IMR-90 (cell line): ENCODE measurements around the gene TRIM25. TPM values are rescaled to one million over a fixed set of nuclear protein-coding genes. Genes with fewer than 3 reads are reported as not detected.

Experiments
- ATAC-seq: fragments of 200-7000 bp; cut with Tn5 transposase; 2 replicates; pipeline ENCODE4 v1.9.1; 2020; ENCODE audit warnings: low read depth, mild to moderate bottlenecking, moderate library complexity
- BruUV-seq: library from RNA; stranded (reverse); fragments of 400-500 nt; replicated peaks from 2 replicates; lab custom pipeline; 2021; lab: Mats Ljungman, UMichigan
- CTCF ChIA-PET: fragments of 300-600 bp; formaldehyde crosslinking; extraction: SDS; loops from one replicate; lab custom pipeline; 2021; ENCODE audit warnings: antibody characterized with exemption; lab: Yijun Ruan, JAX
- POLR2A ChIA-PET: fragments of 300-600 bp; sonication (Branson Sonifier 250); formaldehyde crosslinking; loops from one replicate; lab custom pipeline; 2022; ENCODE audit warnings: antibody characterized with exemption; ENCODE audit not compliant: unreplicated experiment; lab: Charles Lee
- DNase-seq: peaks from one replicate; pipeline ENCODE4 v3.0.0; 2013
- H2AFZ ChIP-seq: replicated peaks from 2 replicates; pipeline ENCODE3; 2013; ENCODE audit warnings: low read length, mild to moderate bottlenecking; ENCODE audit not compliant: poor library complexity
- H2AK5ac ChIP-seq: 2 replicates; pipeline ENCODE4 v1.6.1; 2013; ENCODE audit warnings: low read depth, low read length, inconsistent platforms
- H2AK9ac ChIP-seq: replicated peaks from 2 replicates; pipeline ENCODE3; 2013; ENCODE audit warnings: mild to moderate bottlenecking, low read depth, low read length, moderate library complexity; ENCODE audit not compliant: poor library complexity
- H2BK120ac ChIP-seq: 2 replicates; pipeline ENCODE4 v1.6.1; 2013; ENCODE audit warnings: low read depth, low read length, inconsistent platforms
- H2BK15ac ChIP-seq: 3 replicates; pipeline ENCODE4 v1.6.1; 2013; ENCODE audit warnings: low read depth, low read length, inconsistent platforms
- H2BK20ac ChIP-seq: 2 replicates; pipeline ENCODE4 v1.6.1; 2013; ENCODE audit warnings: low read depth, mild to moderate bottlenecking, inconsistent platforms, low read length, moderate library complexity
- H2BK5ac ChIP-seq: 2 replicates; pipeline ENCODE4 v1.6.1; 2013; ENCODE audit warnings: mild to moderate bottlenecking, low read depth, low read length, inconsistent platforms; ENCODE audit not compliant: poor library complexity, severe bottlenecking
- H3K14ac ChIP-seq: replicated peaks from 2 replicates; pipeline ENCODE4 v1.6.1; 2013; ENCODE audit warnings: low read depth, low read length, inconsistent platforms
- H3K18ac ChIP-seq: 2 replicates; pipeline ENCODE4 v1.6.1; 2013; ENCODE audit warnings: low read depth, low read length, control low read depth
- H3K23ac ChIP-seq: 2 replicates; pipeline ENCODE4 v1.6.1; 2013; ENCODE audit warnings: low read depth, low read length, inconsistent platforms
- H3K27ac ChIP-seq: 2 replicates; pipeline ENCODE4 v1.5.1; 2013; ENCODE audit warnings: mild to moderate bottlenecking, control low read depth, low read length; ENCODE audit not compliant: insufficient read depth
- H3K27me3 ChIP-seq: 2 replicates; pipeline ENCODE4 v1.6.1; 2013; ENCODE audit warnings: low read length; ENCODE audit not compliant: control insufficient read depth, insufficient read depth
- H3K36me3 ChIP-seq: 2 replicates; pipeline ENCODE4 v1.6.1; 2013; ENCODE audit warnings: low read length, mixed read lengths; ENCODE audit not compliant: control insufficient read depth, insufficient read depth
- H3K4ac ChIP-seq: 2 replicates; pipeline ENCODE4 v1.6.1; 2013; ENCODE audit warnings: low read depth, low read length, inconsistent platforms
- H3K4me1 ChIP-seq: 2 replicates; pipeline ENCODE4 v1.6.1; 2013; ENCODE audit warnings: low read length, mixed read lengths; ENCODE audit not compliant: control insufficient read depth, insufficient read depth
- H3K4me2 ChIP-seq: 2 replicates; pipeline ENCODE4 v1.6.1; 2013; ENCODE audit warnings: low read depth, mild to moderate bottlenecking, control low read depth, low read length, moderate library complexity
- H3K4me3 ChIP-seq: 2 replicates; pipeline ENCODE4 v1.5.1; 2013; ENCODE audit warnings: low read depth, mild to moderate bottlenecking, control low read depth, low read length, moderate library complexity; ENCODE audit not compliant: insufficient read depth
- H3K56ac ChIP-seq: 2 replicates; pipeline ENCODE4 v1.6.1; 2013; ENCODE audit warnings: low read length, inconsistent platforms; ENCODE audit not compliant: insufficient read depth; ENCODE audit errors: extremely low read depth
- H3K79me1 ChIP-seq, 2 experiments: 2 replicates each; pipeline ENCODE4 v1.6.1; 2013; ENCODE audit warnings: low read length in 2 of 2, inconsistent platforms in 1 of 2, low read depth in 1 of 2
- H3K9ac ChIP-seq: 2 replicates; pipeline ENCODE4 v1.6.1; 2013; ENCODE audit warnings: low read depth, low read length, control low read depth
- H3K9me1 ChIP-seq: 2 replicates; pipeline ENCODE4 v1.6.1; 2013; ENCODE audit warnings: low read length, inconsistent platforms; ENCODE audit not compliant: insufficient read depth
- H3K9me3 ChIP-seq: 2 replicates; pipeline ENCODE4 v1.6.1; 2013; ENCODE audit warnings: low read length; ENCODE audit not compliant: control insufficient read depth, insufficient read depth
- H4K20me1 ChIP-seq: 2 replicates; pipeline ENCODE4 v1.6.1; 2013; ENCODE audit warnings: low read length, inconsistent platforms; ENCODE audit not compliant: insufficient read depth
- H4K5ac ChIP-seq: 2 replicates; pipeline ENCODE4 v1.6.1; 2013; ENCODE audit warnings: mild to moderate bottlenecking, low read depth, low read length, control low read depth
- H4K8ac ChIP-seq, 2 experiments: 2 replicates each; pipeline ENCODE4 v1.6.1; 2013; ENCODE audit warnings: low read depth in 2 of 2, low read length in 2 of 2, control low read depth in 1 of 2, inconsistent platforms in 1 of 2
- H4K91ac ChIP-seq: 2 replicates; pipeline ENCODE4 v1.6.1; 2013; ENCODE audit warnings: low read depth, low read length, inconsistent platforms; ENCODE audit not compliant: insufficient read depth
- BHLHE40 ChIP-seq: fragments of 150-350 bp; IDR thresholded peaks from 2 replicates; pipeline ENCODE4 v1.6.1; 2016; ENCODE audit warnings: mild to moderate bottlenecking, low read depth, low read length
- CEBPB ChIP-seq: IDR thresholded peaks from 2 replicates; pipeline ENCODE4 v1.6.1; 2012; ENCODE audit warnings: low read depth, low read length, improper control_type of control experiment
- MAFK ChIP-seq: IDR thresholded peaks from 2 replicates; pipeline ENCODE4 v1.6.1; 2012; ENCODE audit warnings: low read depth, low read length, improper control_type of control experiment
- MXI1 ChIP-seq: IDR thresholded peaks from 2 replicates; pipeline ENCODE4 v1.6.1; 2012; ENCODE audit warnings: low read depth, mild to moderate bottlenecking, low read length, moderate library complexity, borderline replicate concordance
- NFE2L2 ChIP-seq: fragments of 150-350 bp; IDR thresholded peaks from 2 replicates; pipeline ENCODE4 v1.6.1; 2016; ENCODE audit warnings: low read depth, mild to moderate bottlenecking, low read length
- RAD21 ChIP-seq: IDR thresholded peaks from 2 replicates; pipeline ENCODE4 v1.6.1; 2012; ENCODE audit warnings: low read length, improper control_type of control experiment
- WGBS, 2 experiments: methylation state at CpG; one replicate each; pipeline versions ENCODE4 v1.1.5 to v1.1.7; 2013; ENCODE audit warnings: missing lambda C conversion rate in 2 of 2; ENCODE audit not compliant: insufficient read length in 1 of 2; ENCODE audit errors: extremely low coverage in 2 of 2; 5-methylcytosine and 5-hydroxymethylcytosine counted together
- dilution Hi-C: fragments of 300-500 bp; cut with HindIII; formaldehyde crosslinking; loops from one replicate; pipeline ENCODE4 v1.14.3; 2018; ENCODE audit warnings: low sequenced_read_pairs; ENCODE audit not compliant: unreplicated experiment
- in situ Hi-C: fragments of 300-500 bp; cut with MboI; formaldehyde crosslinking; loops from 3 replicates; pipeline ENCODE4 v1.14.3; 2019; ENCODE audit warnings: low sequenced_read_pairs, inconsistent platforms, mixed read lengths
- intact Hi-C: fragments of 100-400 bp; cut with micrococcal nuclease; formaldehyde crosslinking; loops from 2 replicates; pipeline ENCODE4 v1.10.0; 2022
- polyA plus RNA-seq, 3 experiments: library from polyadenylated mRNA; depleted of rRNA; stranded (reverse); fragments of >200 nt; gene quantifications; 2 replicates each; pipeline ENCODE4 v1.2.3, GENCODE V29; 2012; ENCODE audit warnings: low replicate concordance in 1 of 3
- total RNA-seq: library from RNA; depleted of rRNA; stranded (reverse); fragments of >200 nt; gene quantifications from 2 replicates; pipeline ENCODE4 v1.2.3, GENCODE V29; 2012
- TF ChIP-seq, protein P1 (sequence below): fragments of 150-350 bp; IDR thresholded peaks from 2 replicates; pipeline ENCODE4 v1.6.1; 2016; ENCODE audit warnings: low read depth, mild to moderate bottlenecking, low read length, moderate library complexity, borderline replicate concordance
- TF ChIP-seq, protein P2 (sequence below): fragments of 150-350 bp; IDR thresholded peaks from 2 replicates; pipeline ENCODE4 v1.6.1; 2017; ENCODE audit warnings: mild to moderate bottlenecking, antibody characterized with exemption, low read length, low read depth
- TF ChIP-seq, protein P3 (sequence below): conservative IDR thresholded peaks from 2 replicates; pipeline ENCODE4 v1.5.1; 2012; ENCODE audit warnings: mild to moderate bottlenecking, low read depth, low read length, improper control_type of control experiment

TRIM25 gene
- total and polyA plus RNA-seq, 2 of the 4 experiments (the other 2 are of a cell fraction) = 25.5 to 27.5 TPM

DNA sequence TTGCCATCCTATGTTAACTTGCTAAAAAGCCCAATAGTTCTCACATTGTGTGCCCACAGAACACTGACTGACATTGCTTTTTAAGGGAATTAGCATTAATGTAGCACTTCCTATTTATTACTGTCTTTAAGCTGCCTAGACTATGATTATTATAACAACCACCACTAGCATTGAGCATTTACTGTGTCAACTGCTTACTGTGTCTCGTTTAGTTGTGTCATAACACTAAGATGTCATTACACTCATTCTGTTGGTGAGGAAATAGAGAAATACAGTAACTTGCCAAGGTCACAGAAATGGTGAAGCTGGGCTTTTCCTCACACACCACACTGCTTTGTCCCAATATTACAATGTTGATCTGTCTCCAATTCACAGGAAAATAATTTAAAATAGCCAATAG lies 30.2 kb downstream of the TRIM25 start:
- in situ Hi-C loops = no loop called here
- no TSS peak for BruUV-seq
- TF ChIP-seq MXI1 (no peak), CEBPB (no peak), RAD21 (no peak), BHLHE40 (no peak), NFE2L2 (no peak), MAFK (no peak)
- TF ChIP-seq, protein P1, sequence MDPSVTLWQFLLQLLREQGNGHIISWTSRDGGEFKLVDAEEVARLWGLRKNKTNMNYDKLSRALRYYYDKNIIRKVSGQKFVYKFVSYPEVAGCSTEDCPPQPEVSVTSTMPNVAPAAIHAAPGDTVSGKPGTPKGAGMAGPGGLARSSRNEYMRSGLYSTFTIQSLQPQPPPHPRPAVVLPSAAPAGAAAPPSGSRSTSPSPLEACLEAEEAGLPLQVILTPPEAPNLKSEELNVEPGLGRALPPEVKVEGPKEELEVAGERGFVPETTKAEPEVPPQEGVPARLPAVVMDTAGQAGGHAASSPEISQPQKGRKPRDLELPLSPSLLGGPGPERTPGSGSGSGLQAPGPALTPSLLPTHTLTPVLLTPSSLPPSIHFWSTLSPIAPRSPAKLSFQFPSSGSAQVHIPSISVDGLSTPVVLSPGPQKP = no peak
- TF ChIP-seq, protein P2, sequence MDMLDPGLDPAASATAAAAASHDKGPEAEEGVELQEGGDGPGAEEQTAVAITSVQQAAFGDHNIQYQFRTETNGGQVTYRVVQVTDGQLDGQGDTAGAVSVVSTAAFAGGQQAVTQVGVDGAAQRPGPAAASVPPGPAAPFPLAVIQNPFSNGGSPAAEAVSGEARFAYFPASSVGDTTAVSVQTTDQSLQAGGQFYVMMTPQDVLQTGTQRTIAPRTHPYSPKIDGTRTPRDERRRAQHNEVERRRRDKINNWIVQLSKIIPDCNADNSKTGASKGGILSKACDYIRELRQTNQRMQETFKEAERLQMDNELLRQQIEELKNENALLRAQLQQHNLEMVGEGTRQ = no peak
- TF ChIP-seq, protein P3, sequence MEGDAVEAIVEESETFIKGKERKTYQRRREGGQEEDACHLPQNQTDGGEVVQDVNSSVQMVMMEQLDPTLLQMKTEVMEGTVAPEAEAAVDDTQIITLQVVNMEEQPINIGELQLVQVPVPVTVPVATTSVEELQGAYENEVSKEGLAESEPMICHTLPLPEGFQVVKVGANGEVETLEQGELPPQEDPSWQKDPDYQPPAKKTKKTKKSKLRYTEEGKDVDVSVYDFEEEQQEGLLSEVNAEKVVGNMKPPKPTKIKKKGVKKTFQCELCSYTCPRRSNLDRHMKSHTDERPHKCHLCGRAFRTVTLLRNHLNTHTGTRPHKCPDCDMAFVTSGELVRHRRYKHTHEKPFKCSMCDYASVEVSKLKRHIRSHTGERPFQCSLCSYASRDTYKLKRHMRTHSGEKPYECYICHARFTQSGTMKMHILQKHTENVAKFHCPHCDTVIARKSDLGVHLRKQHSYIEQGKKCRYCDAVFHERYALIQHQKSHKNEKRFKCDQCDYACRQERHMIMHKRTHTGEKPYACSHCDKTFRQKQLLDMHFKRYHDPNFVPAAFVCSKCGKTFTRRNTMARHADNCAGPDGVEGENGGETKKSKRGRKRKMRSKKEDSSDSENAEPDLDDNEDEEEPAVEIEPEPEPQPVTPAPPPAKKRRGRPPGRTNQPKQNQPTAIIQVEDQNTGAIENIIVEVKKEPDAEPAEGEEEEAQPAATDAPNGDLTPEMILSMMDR = no peak

More for the DNA sequence above, 30.2 kb downstream of the TRIM25 start:
- H3K79me1 ChIP-seq = no peaks in the 10 kb centered on the region
- H2BK5ac ChIP-seq = no peak overlapping the region
- ATAC-seq = no peak
- no peak overlapping the region for H4K5ac ChIP-seq
- H3K27me3 ChIP-seq = no peaks in the 10 kb centered on the region
- no peak overlapping the region for H2AK5ac ChIP-seq
- no peak overlapping the region for H3K23ac ChIP-seq
- H3K4me3 ChIP-seq = no peak overlapping the region
- H3K9me1 ChIP-seq = peaks cover 5% of the 10 kb centered on the region; the same call in 1 of the 2 replicates
- H3K4me1 ChIP-seq = no peaks in the 10 kb centered on the region
- H2BK15ac ChIP-seq = no peak overlapping the region
- H3K4me2 ChIP-seq = no peak overlapping the region
- peaks cover 12% of the 10 kb centered on the region for H3K36me3 ChIP-seq
- no peak overlapping the region for H2BK20ac ChIP-seq
- no peak overlapping the region for H3K14ac ChIP-seq
- H2BK120ac ChIP-seq = no peak overlapping the region
- H4K20me1 ChIP-seq = no peaks in the 10 kb centered on the region
- H4K8ac ChIP-seq = no peak overlapping the region
- no peak overlapping the region for H2AFZ ChIP-seq
- H3K27ac ChIP-seq = no peak overlapping the region
- H3K9me3 ChIP-seq = peaks cover 3% of the 10 kb centered on the region; the same call in 1 of the 2 replicates
- intact Hi-C loops (no loop called here), dilution Hi-C loops (no loop called here)
- no peak overlapping the region for H3K56ac ChIP-seq
- ChIA-PET POLR2A (no interaction called here), CTCF (no interaction called here)
- no peak for DNase-seq
- no peak overlapping the region for H2AK9ac ChIP-seq
- no peak overlapping the region for H4K91ac ChIP-seq
- no CpG with 5 or more reads among the region's 1 CpG for WGBS, 2 experiments
- H3K4ac ChIP-seq = no peak overlapping the region
- H3K18ac ChIP-seq = no peak overlapping the region
- no peak overlapping the region for H3K9ac ChIP-seq
